HG02973 (cell line): ENCODE results near the gene DLG2.
"Not testable (repeated sequence)": the region's sequence is repeated elsewhere in the genome, so short reads cannot be mapped to it uniquely, and the experiment has no call there.

Source experiments
- ATAC-seq: cut with Tn5 transposase; IDR thresholded peaks from one replicate; pipeline ENCODE4 v1.9.1; 2021; ENCODE audit warnings: moderate library complexity; ENCODE audit not compliant: unreplicated experiment

DLG2 gene

GRCh38 chr11:83773950-83774880, 1852.9 kb downstream of the DLG2 start:
- ATAC-seq, result no peak

- no peak for ATAC-seq
Measured at GRCh38 chr11:83768489-83768888, 1858.7 kb downstream of the DLG2 start.

- no peak for ATAC-seq
Measured at GRCh38 chr11:83766932-83767331, 1860.2 kb downstream of the DLG2 start.

- no peak for ATAC-seq
Measured at GRCh38 chr11:83764643-83765042, 1862.5 kb downstream of the DLG2 start.

- no peak for ATAC-seq
Measured at GRCh38 chr11:83760932-83761331, 1866.2 kb downstream of the DLG2 start.

GRCh38 chr11:83759148-83759547, 1868.0 kb downstream of the DLG2 start:
- ATAC-seq, result no peak

GRCh38 chr11:83751041-83751440, 1876.1 kb downstream of the DLG2 start:
- no peak for ATAC-seq

GRCh38 chr11:83746921-83747585, 1880.1 kb downstream of the DLG2 start:
- ATAC-seq, result no peak

GRCh38 chr11:83744620-83745192, 1882.4 kb downstream of the DLG2 start:
- no peak for ATAC-seq

- ATAC-seq, result no peak
Measured at GRCh38 chr11:83736684-83737083, 1890.5 kb downstream of the DLG2 start.

GRCh38 chr11:83734120-83734519, 1893.0 kb downstream of the DLG2 start:
- ATAC-seq, result no peak

- not testable (repeated sequence) for ATAC-seq
Measured at GRCh38 chr11:83731288-83731687, 1895.9 kb downstream of the DLG2 start.

GRCh38 chr11:83728281-83728680, 1898.9 kb downstream of the DLG2 start:
- no peak for ATAC-seq

- ATAC-seq, result no peak
Measured at GRCh38 chr11:83727251-83727650, 1899.9 kb downstream of the DLG2 start.

- no peak for ATAC-seq
Measured at GRCh38 chr11:83726316-83726715, 1900.8 kb downstream of the DLG2 start.

- no peak for ATAC-seq
Measured at GRCh38 chr11:83725728-83726127, 1901.4 kb downstream of the DLG2 start.

- no peak for ATAC-seq
Measured at GRCh38 chr11:83725269-83725560, 1901.9 kb downstream of the DLG2 start.

- ATAC-seq, result peak; percentile 62
Measured at GRCh38 chr11:83723999-83724398, 1903.1 kb downstream of the DLG2 start.

GRCh38 chr11:83722392-83723119, 1904.6 kb downstream of the DLG2 start:
- ATAC-seq, result no peak

- no peak for ATAC-seq
Measured at GRCh38 chr11:83721263-83721662, 1905.9 kb downstream of the DLG2 start.

GRCh38 chr11:83720675-83721074, 1906.5 kb downstream of the DLG2 start:
- ATAC-seq, result no peak
